ENCODE results near the gene IDUA.
"Not testable (repeated sequence)": the region's sequence is repeated elsewhere in the genome, so short reads cannot be mapped to it uniquely, and the experiment has no call there.

IDUA gene

GRCh38 chr4:1050486-1051213, 63.8 kb downstream of the IDUA start:
- Histone ChIP-seq H3K4me1 (no peaks in the 10 kb centered on the region), H3K4me3 (no peak overlapping the region), H3K36me3 (replicated peaks) (no peaks in the 10 kb centered on the region), H3K9me3 (no peaks in the 10 kb centered on the region), H3K27me3 (ENCODE audit: low read depth) (peaks cover 19% of the 10 kb centered on the region)
- DNase-seq (ENCODE audit: low spot score in 2 of 2) = no peak
- in situ Hi-C loops (cut with MboI; ENCODE audit: low sequenced_read_pairs) = no loop called here

DNA sequence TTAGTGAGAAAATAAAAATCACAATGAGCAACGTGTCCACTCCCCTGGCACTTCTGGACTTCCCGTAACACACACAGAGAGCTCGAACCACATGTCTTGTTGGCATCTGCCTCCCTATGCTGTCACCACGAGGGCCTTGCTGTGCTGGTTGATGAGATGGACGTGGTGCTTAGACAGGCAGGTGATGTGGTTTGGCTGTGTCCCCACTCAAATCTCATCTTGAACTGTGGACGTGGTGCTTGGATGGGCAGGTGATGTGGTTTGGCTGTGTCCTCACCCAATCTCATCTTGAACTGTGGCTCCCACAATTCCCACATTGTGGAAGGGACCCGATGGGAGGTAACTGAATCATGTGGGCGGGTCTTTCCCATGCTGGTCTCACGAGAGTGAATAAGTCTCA, 64.6 kb downstream of the IDUA start:
- Histone ChIP-seq H3K4me3 (no peak overlapping the region), H3K9me3 (no peaks in the 10 kb centered on the region), H3K36me3 (replicated peaks) (no peaks in the 10 kb centered on the region), H3K4me1 (no peaks in the 10 kb centered on the region), H3K27me3 (ENCODE audit: low read depth) (peaks cover 28% of the 10 kb centered on the region)
- no peak for DNase-seq (ENCODE audit: low spot score in 2 of 2)
- in situ Hi-C loops (cut with MboI; ENCODE audit: low sequenced_read_pairs) = no loop called here

- H3K27me3 ChIP-seq (ENCODE audit: low read depth) = peaks cover 32% of the 10 kb centered on the region
- in situ Hi-C loops (cut with MboI; ENCODE audit: low sequenced_read_pairs) = no loop called here
- H3K36me3 ChIP-seq (replicated peaks) = no peaks in the 10 kb centered on the region
- DNase-seq (ENCODE audit: low spot score in 2 of 2) = no peak
- no peaks in the 10 kb centered on the region for H3K9me3 ChIP-seq
- H3K4me3 ChIP-seq = no peak overlapping the region
- H3K4me1 ChIP-seq = no peaks in the 10 kb centered on the region
Measured at GRCh38 chr4:1052231-1052671, 65.4 kb downstream of the IDUA start.

DNA sequence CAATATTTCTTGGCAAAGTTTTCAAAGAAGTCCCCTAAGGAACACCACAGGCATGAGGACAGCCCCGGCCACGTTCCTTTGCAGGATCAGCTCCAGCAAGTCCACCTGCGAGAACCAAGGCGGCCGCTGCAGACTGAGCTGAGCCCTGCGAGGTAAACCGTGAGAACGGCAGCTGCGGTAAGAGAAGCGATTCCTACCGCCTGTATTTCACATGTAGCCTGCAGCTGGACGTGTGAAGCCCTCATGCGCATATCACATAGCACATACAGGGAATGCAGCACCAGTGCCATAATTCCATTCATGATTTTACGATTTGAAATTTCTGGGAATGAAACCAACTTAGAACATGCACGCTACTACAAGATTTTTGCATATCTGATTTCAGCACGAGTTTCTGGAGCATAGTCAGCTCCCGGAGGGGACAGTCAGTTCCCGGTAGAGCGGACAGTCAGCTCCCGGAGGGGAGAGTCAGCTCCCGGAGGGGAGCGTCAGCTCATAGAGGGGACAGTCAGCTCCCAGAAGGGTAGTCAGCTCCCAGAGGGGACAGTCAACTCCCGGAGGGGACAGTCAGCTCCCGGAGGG, 66.3 kb downstream of the IDUA start:
- H3K4me1 ChIP-seq = no peaks in the 10 kb centered on the region
- in situ Hi-C loops (cut with MboI; ENCODE audit: low sequenced_read_pairs) = no loop called here
- H3K36me3 ChIP-seq (replicated peaks) = no peaks in the 10 kb centered on the region
- no peak for DNase-seq (ENCODE audit: low spot score in 2 of 2)
- peaks cover 37% of the 10 kb centered on the region for H3K27me3 ChIP-seq (ENCODE audit: low read depth)
- no peak overlapping the region for H3K4me3 ChIP-seq
- no peaks in the 10 kb centered on the region for H3K9me3 ChIP-seq

DNA sequence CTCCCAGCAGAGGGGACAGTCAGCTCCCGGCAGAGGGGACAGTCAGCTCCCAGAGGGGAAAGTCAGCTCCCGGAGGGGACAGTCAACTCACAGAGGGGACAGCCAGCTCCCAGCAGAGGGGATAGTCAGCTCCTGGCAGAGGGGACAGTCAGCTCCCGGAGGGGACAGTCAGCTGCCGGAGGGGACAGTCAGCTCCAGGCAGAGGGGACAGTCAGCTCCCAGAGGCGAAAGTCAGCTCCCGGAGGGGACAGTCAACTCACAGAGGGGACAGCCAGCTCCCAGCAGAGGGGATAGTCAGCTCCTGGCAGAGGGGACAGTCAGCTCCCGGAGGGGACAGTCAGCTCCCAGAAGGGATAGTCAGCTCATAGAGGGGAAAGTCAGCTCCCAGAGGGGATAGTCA, 67.0 kb downstream of the IDUA start:
- H3K36me3 ChIP-seq (replicated peaks); DNase-seq (ENCODE audit: low spot score in 2 of 2); H3K4me1 ChIP-seq; in situ Hi-C loops (cut with MboI; ENCODE audit: low sequenced_read_pairs); H3K4me3 ChIP-seq; H3K9me3 ChIP-seq: not testable (repeated sequence)
- peaks cover 44% of the 10 kb centered on the region for H3K27me3 ChIP-seq (ENCODE audit: low read depth)

Data from HAP-1 (cell line).